OCI-LY3 (cell line): ENCODE results near the gene SLC39A6.

ENCODE experiments used
- H2AFZ ChIP-seq: fragments of 200-600, 300-600 bp; shearing (Covaris generic); 2 replicates; pipeline ENCODE4 v1.6.0; 2014; ENCODE audit warnings: antibody characterized with exemption, low read depth, low read length
- H3K27ac ChIP-seq: fragments of 200-600, 300-600 bp; sonication (generic); 2 replicates; pipeline ENCODE4 v1.5.1; 2014; ENCODE audit warnings: mild to moderate bottlenecking, low read length, moderate library complexity, mixed read lengths
- H3K27me3 ChIP-seq: fragments of 200-600, 300-600 bp; sonication (generic); 2 replicates; pipeline ENCODE4 v1.6.1; 2014; ENCODE audit warnings: low read depth, low read length, mixed read lengths
- H3K36me3 ChIP-seq: fragments of 200-600, 300-600 bp; sonication (generic); replicated peaks from 2 replicates; pipeline ENCODE3; 2014; ENCODE audit warnings: low read depth, low read length, mixed read lengths
- H3K4me1 ChIP-seq: fragments of 300-600, 200-600 bp; sonication (generic); 2 replicates; pipeline ENCODE4 v1.6.1; 2014; ENCODE audit warnings: low read length, mixed read lengths
- H3K4me2 ChIP-seq: fragments of 200-600, 300-600 bp; sonication (generic); 2 replicates; pipeline ENCODE4 v1.6.1; 2014; ENCODE audit warnings: low read length, mixed read lengths
- H3K4me3 ChIP-seq: fragments of 300-600, 200-600 bp; sonication (generic); 2 replicates; pipeline ENCODE4 v1.5.1; 2014; ENCODE audit warnings: antibody characterized with exemption, mild to moderate bottlenecking, low read length, moderate library complexity
- H3K79me2 ChIP-seq: fragments of 300-600, 200-600 bp; shearing (Covaris generic); 2 replicates; pipeline ENCODE4 v1.6.1; 2014; ENCODE audit warnings: mild to moderate bottlenecking, low read length, mixed read lengths
- H3K9ac ChIP-seq: fragments of 300-600, 200-600 bp; shearing (Covaris generic); 2 replicates; pipeline ENCODE4 v1.6.0; 2014; ENCODE audit warnings: mild to moderate bottlenecking, low read length, moderate library complexity
- H3K9me3 ChIP-seq: fragments of 200-600, 300-600 bp; shearing (Covaris generic); 2 replicates; pipeline ENCODE4 v1.6.1; 2014; ENCODE audit warnings: low read length, mixed read lengths; ENCODE audit not compliant: insufficient read depth
- H4K20me1 ChIP-seq: fragments of 200-600, 300-600 bp; sonication (generic); 2 replicates; pipeline ENCODE4 v1.6.1; 2016; ENCODE audit warnings: low read length, mixed read lengths; ENCODE audit not compliant: insufficient read depth
- CTCF ChIP-seq: fragments of 200-600, 300-600 bp; sonication (generic); IDR thresholded peaks from 2 replicates; pipeline ENCODE4 v1.5.1; 2014; ENCODE audit warnings: antibody characterized with exemption, low read length, low read depth
- EZH2phosphoT487 ChIP-seq: fragments of 200-600 bp; shearing (Covaris generic); IDR thresholded peaks from 2 replicates; pipeline ENCODE4 v1.6.1; 2018; ENCODE audit warnings: antibody characterized with exemption, mixed run types, low read depth

Gene SLC39A6

GRCh38 chr18:36135264-36135663, 6.1 kb upstream of the SLC39A6 start:
- Histone ChIP-seq H3K9ac (no peak overlapping the region), H3K27me3 (no peaks in the 10 kb centered on the region), H3K27ac (no peak overlapping the region), H2AFZ (no peak overlapping the region), H4K20me1 (peaks cover 27% of the 10 kb centered on the region), H3K4me1 (peaks cover 14% of the 10 kb centered on the region), H3K4me2 (no peak overlapping the region), H3K36me3 (peaks cover 24% of the 10 kb centered on the region), H3K9me3 (no peaks in the 10 kb centered on the region), H3K4me3 (no peak overlapping the region), H3K79me2 (peaks cover 54% of the 10 kb centered on the region)
- no peak for TF ChIP-seq EZH2phosphoT487
- TF ChIP-seq CTCF: no peak

- Histone ChIP-seq H3K27ac (no peak overlapping the region), H3K9ac (no peak overlapping the region), H2AFZ (no peak overlapping the region), H3K4me3 (no peak overlapping the region), H3K79me2 (peaks cover 76% of the 10 kb centered on the region), H3K4me1 (peaks cover 20% of the 10 kb centered on the region), H3K4me2 (no peak overlapping the region), H3K9me3 (no peaks in the 10 kb centered on the region), H4K20me1 (peaks cover 27% of the 10 kb centered on the region), H3K36me3 (peaks cover 13% of the 10 kb centered on the region), H3K27me3 (no peaks in the 10 kb centered on the region)
- TF ChIP-seq CTCF (no peak), EZH2phosphoT487 (no peak)
Measured at GRCh38 chr18:36132756-36133155, 3.6 kb upstream of the SLC39A6 start.

GRCh38 chr18:36131692-36132483, 2.7 kb upstream of the SLC39A6 start:
- Histone ChIP-seq H3K27me3 (no peaks in the 10 kb centered on the region), H3K9ac (no peak overlapping the region), H3K9me3 (no peaks in the 10 kb centered on the region), H3K27ac (no peak overlapping the region), H3K79me2 (peaks cover 83% of the 10 kb centered on the region), H4K20me1 (peaks cover 27% of the 10 kb centered on the region), H3K4me1 (peaks cover 20% of the 10 kb centered on the region), H3K36me3 (peaks cover 6% of the 10 kb centered on the region), H3K4me2 (0 out of 2 replicates have a peak overlapping the region, but pooled peaks have one; percentile 90), H2AFZ (no peak overlapping the region), H3K4me3 (no peak overlapping the region)
- no peak for TF ChIP-seq EZH2phosphoT487
- no peak for TF ChIP-seq CTCF

- Histone ChIP-seq H3K79me2 (peaks cover 91% of the 10 kb centered on the region), H3K36me3 (peaks cover 10% of the 10 kb centered on the region), H3K9me3 (no peaks in the 10 kb centered on the region), H3K27me3 (no peaks in the 10 kb centered on the region), H3K27ac (no peak overlapping the region), H3K4me3 (peak overlapping the region; percentile 94), H3K4me1 (peaks cover 20% of the 10 kb centered on the region), H3K9ac (peak overlapping the region; percentile 98; the same call in 1 of the 2 replicates), H3K4me2 (peak overlapping the region; percentile 90), H2AFZ (no peak overlapping the region), H4K20me1 (peaks cover 27% of the 10 kb centered on the region)
- TF ChIP-seq EZH2phosphoT487 (no peak), CTCF (no peak)
Measured at GRCh38 chr18:36130883-36131653, 1.9 kb upstream of the SLC39A6 start.
